Measurements from ENCODE around the gene GMPPA.

Gene GMPPA

DNA sequence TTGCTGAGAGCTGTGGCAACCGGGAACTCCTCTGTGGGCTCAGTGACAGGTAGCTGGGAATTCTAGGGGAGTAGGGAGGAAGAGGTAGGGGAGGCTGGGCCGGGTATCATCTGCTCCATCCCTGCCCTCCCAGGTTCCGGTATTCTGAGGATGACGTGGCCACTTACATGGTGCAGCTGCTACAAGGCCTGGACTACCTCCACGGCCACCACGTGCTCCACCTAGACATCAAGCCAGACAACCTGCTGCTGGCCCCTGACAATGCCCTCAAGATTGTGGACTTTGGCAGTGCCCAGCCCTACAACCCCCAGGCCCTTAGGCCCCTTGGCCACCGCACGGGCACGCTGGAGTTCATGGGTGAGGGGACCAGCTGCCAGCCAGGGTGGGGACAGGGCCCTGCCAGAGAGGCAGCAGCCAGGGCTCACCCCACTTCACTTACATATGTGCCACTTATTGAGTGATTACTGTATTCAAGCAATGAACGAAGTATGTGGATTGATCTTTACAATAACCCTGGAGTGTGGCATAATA, 8.0 kb upstream of the GMPPA start:
- H3K36me3 ChIP-seq (ENCODE audit: control insufficient read depth, insufficient read depth, low read length): no peaks in the 10 kb centered on the region
- H3K9me3 ChIP-seq (ENCODE audit: control insufficient read depth, low read length): no peaks in the 10 kb centered on the region
- no peaks in the 10 kb centered on the region for H3K27me3 ChIP-seq (ENCODE audit: control insufficient read depth, insufficient read depth, low read length)
- no peak overlapping the region for H3K4me2 ChIP-seq (ENCODE audit: low read length)
- no peak overlapping the region for H3K27ac ChIP-seq
- H3K79me2 ChIP-seq: no peaks in the 10 kb centered on the region
- H2AFZ ChIP-seq: no peak overlapping the region
- H3K4me3 ChIP-seq (ENCODE audit: low read depth, low read length): no peak overlapping the region
- no peak overlapping the region for H3K9ac ChIP-seq
- TF ChIP-seq, protein P1, sequence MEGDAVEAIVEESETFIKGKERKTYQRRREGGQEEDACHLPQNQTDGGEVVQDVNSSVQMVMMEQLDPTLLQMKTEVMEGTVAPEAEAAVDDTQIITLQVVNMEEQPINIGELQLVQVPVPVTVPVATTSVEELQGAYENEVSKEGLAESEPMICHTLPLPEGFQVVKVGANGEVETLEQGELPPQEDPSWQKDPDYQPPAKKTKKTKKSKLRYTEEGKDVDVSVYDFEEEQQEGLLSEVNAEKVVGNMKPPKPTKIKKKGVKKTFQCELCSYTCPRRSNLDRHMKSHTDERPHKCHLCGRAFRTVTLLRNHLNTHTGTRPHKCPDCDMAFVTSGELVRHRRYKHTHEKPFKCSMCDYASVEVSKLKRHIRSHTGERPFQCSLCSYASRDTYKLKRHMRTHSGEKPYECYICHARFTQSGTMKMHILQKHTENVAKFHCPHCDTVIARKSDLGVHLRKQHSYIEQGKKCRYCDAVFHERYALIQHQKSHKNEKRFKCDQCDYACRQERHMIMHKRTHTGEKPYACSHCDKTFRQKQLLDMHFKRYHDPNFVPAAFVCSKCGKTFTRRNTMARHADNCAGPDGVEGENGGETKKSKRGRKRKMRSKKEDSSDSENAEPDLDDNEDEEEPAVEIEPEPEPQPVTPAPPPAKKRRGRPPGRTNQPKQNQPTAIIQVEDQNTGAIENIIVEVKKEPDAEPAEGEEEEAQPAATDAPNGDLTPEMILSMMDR (IDR thresholded peaks at IDR 0.05): no peak
- peaks cover 7% of the 10 kb centered on the region for H3K4me1 ChIP-seq

GRCh38 chr2:219491278-219491963, 7.3 kb upstream of the GMPPA start:
- Histone ChIP-seq H3K9ac (no peak overlapping the region), H2AFZ (no peak overlapping the region), H3K36me3 (ENCODE audit: control insufficient read depth, insufficient read depth, low read length) (no peaks in the 10 kb centered on the region), H3K4me1 (peaks cover 4% of the 10 kb centered on the region), H3K9me3 (ENCODE audit: control insufficient read depth, low read length) (no peaks in the 10 kb centered on the region), H3K27ac (no peak overlapping the region), H3K79me2 (no peaks in the 10 kb centered on the region), H3K27me3 (ENCODE audit: control insufficient read depth, insufficient read depth, low read length) (no peaks in the 10 kb centered on the region), H3K4me3 (ENCODE audit: low read depth, low read length) (no peak overlapping the region), H3K4me2 (ENCODE audit: low read length) (no peak overlapping the region)
- TF ChIP-seq, protein P1 (IDR thresholded peaks at IDR 0.05): no peak

DNA sequence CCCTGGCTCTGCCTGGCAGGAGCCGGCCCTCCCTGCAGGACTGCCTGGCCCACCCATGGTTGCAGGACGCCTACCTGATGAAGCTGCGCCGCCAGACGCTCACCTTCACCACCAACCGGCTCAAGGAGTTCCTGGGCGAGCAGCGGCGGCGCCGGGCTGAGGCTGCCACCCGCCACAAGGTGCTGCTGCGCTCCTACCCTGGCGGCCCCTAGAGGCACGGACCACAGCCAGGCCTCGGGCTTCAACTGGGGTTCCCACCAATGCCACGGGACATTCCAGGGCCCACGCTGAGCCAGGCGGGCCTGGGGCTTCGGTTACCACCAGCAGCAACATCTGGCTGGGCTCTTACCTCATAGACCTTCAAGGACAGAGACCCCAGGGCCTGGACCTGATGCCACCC, 6.1 kb upstream of the GMPPA start:
- no peak overlapping the region for H3K9ac ChIP-seq
- TF ChIP-seq, protein P1 (IDR thresholded peaks at IDR 0.05): no peak
- H3K4me3 ChIP-seq (ENCODE audit: low read depth, low read length): no peak overlapping the region
- peaks cover 1% of the 10 kb centered on the region for H3K4me1 ChIP-seq
- no peak overlapping the region for H2AFZ ChIP-seq
- no peaks in the 10 kb centered on the region for H3K79me2 ChIP-seq
- H3K4me2 ChIP-seq (ENCODE audit: low read length): no peak overlapping the region
- H3K36me3 ChIP-seq (ENCODE audit: control insufficient read depth, insufficient read depth, low read length): no peaks in the 10 kb centered on the region
- H3K27ac ChIP-seq: no peak overlapping the region
- H3K27me3 ChIP-seq (ENCODE audit: control insufficient read depth, insufficient read depth, low read length): no peaks in the 10 kb centered on the region
- no peaks in the 10 kb centered on the region for H3K9me3 ChIP-seq (ENCODE audit: control insufficient read depth, low read length)

GRCh38 chr2:219493086-219493485, 5.6 kb upstream of the GMPPA start:
- Histone ChIP-seq H3K4me1 (peaks cover 3% of the 10 kb centered on the region), H3K4me2 (ENCODE audit: low read length) (no peak overlapping the region), H3K36me3 (ENCODE audit: control insufficient read depth, insufficient read depth, low read length) (no peaks in the 10 kb centered on the region), H3K9ac (no peak overlapping the region), H3K9me3 (ENCODE audit: control insufficient read depth, low read length) (no peaks in the 10 kb centered on the region), H3K4me3 (ENCODE audit: low read depth, low read length) (no peak overlapping the region), H3K27ac (no peak overlapping the region), H3K27me3 (ENCODE audit: control insufficient read depth, insufficient read depth, low read length) (no peaks in the 10 kb centered on the region), H2AFZ (no peak overlapping the region), H3K79me2 (no peaks in the 10 kb centered on the region)
- TF ChIP-seq, protein P1 (IDR thresholded peaks at IDR 0.05): no peak
